Pancreas (tissue), 10 donors: ENCODE measurements around the gene CLK1. TPM values are rescaled to one million over a fixed set of nuclear protein-coding genes. Genes with fewer than 3 reads are reported as not detected.

Source experiments
- ATAC-seq, 4 donors: fragments of 200-7000 bp; cut with Tn5 transposase; one replicate each; pipeline versions ENCODE4 v1.8.0 to v1.9.1; 2020; ENCODE audit warnings: mild to moderate bottlenecking in 4 of 4, moderate library complexity in 4 of 4
- DNase-seq, 6 donors: peaks; one replicate each; pipeline ENCODE4 v3.0.0-alpha.2; 2020
- FAIRE-seq: peaks from 2 replicates; lab custom pipeline; 2012; peaks lifted over from hg19 to GRCh38; lab: Jason Lieb, UNC
- H3K27ac ChIP-seq, 4 donors: fragments of 200-600 bp; sonication (generic); 1 replicate in 3 of 4; 2 replicates in 1 of 4; pipeline versions ENCODE4 v1.5.0 to v1.8.0; 2020
- H3K27me3 ChIP-seq, 4 donors: fragments of 200-600 bp; one replicate each; pipeline ENCODE4 v1.8.0; 2021
- H3K36me3 ChIP-seq, 3 donors: fragments of 200-600 bp; sonication (generic) in 1 of 3; one replicate each; pipeline versions ENCODE4 v1.5.0 to v1.8.0; 2020 to 2021
- H3K4me1 ChIP-seq, 3 donors: fragments of 200-600 bp; one replicate each; pipeline ENCODE4 v1.8.0; 2021
- H3K4me3 ChIP-seq, 4 donors: fragments of 200-600 bp; sonication (generic) in 2 of 4; one replicate each; pipeline versions ENCODE4 v1.5.0 to v1.8.0; 2020 to 2021
- H3K9me3 ChIP-seq, 4 donors: fragments of 200-600 bp; one replicate each; pipeline ENCODE4 v1.8.0; 2021
- WGBS, 2 donors: extraction: QIAGEN DNeasy Blood & Tissue Kit; methylation state at CpG; one replicate each; pipeline ENCODE4 v1.1.7; 2013; 5-methylcytosine and 5-hydroxymethylcytosine counted together
- intact Hi-C, 3 donors: fragments of 100-400 bp; cut with DNase I; formaldehyde crosslinking; loops; one replicate each; pipeline versions ENCODE4 v1.11.1 to v1.14.2; 2022
- polyA plus RNA-seq, 2 donors: library from polyadenylated mRNA; stranded (reverse); fragments of 200-250 nt; gene quantifications; one replicate each; pipeline ENCODE4 v1.2.3, GENCODE V29; 2013
- total RNA-seq, 6 donors: library from RNA; stranded (reverse); fragmentation: NEBNext Ultra II Directional in 4 of 6; extraction: Animal tissue kit (Norgen Biotek cat#: 25700) in 4 of 6; gene quantifications; one replicate each; pipeline versions ENCODE4 v1.2.1 to v1.2.4, GENCODE V29; 2021 to 2023
- TF ChIP-seq, protein P1 (sequence below), 4 donors: fragments of 200-600 bp; sonication (generic) in 3 of 4; IDR thresholded peaks; one replicate each; pipeline versions ENCODE4 v1.5.0 to v1.8.0; 2021; ENCODE audit warnings: antibody characterized with exemption in 4 of 4
- donor health status: healthy with polysubstance abuse.
- donor health status: DM: no; HTN: no; CAD: no; lungs with moderate emphysema.
- donor health status: DM: no; HTN: no; CAD: no.
- donor health status: control.
- donor health status: control.
- donor health status: Bipolar disorder and iron deficiency.
- donor health status: DM: yes; HTN: yes; CAD: no.
- donor health status: DM: no; HTN: no; CAD: no.
- donor health status: DM: no; HTN: no; CAD: no.
- donor health status: DM: yes; HTN: yes; CAD: no.

CLK1 gene
- total and polyA plus RNA-seq, 8 donors: 45.0 to 573 (median 69.9) TPM

DNA sequence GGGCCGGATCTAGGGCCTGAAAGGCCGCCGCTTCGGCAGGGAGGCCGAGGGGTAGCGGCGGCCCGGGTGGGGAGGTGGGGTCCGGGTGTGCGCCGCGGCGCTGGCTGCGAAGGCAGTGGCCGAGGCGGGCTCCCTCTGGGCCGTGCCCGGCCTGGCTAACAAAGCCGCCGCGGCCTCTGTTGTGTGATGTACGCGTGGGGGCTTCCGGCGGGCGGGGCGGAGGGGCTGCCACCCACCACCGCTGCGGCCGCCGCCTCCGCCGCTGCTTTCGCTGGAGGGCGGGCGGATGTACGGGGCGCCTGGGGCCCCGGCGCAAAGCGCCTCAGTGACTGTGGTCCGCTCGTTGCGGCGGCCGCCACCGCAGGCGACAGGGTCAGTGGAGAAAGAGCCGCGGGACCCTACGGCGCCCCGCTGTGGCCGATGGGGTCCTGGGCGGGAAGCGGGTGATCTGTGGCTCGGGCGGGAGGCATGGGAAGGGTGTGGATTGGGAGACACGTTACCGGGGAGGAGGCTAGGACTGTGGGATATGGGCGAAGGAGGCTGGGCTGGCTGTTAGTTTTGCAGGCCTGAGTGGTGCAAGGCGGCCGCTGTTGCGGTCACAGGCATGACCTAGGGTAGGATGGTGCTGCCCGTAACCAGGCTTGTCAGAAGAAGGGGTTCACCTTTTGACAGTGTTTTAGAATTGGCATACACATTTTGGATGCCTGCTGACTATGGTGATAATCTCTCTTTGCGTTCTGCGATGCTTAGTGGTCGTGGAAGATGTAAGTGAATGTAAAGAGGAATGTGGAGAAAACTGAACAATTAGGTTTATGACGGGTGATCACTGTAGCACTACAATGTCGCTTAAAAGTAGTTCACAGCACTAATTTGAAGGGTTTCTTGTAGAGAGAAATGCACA lies 52.1 kb downstream of the CLK1 start:
- H3K36me3 ChIP-seq: peaks cover 0 to 35% (median 0%) of the 10 kb centered on the region in 3 donors
- peak overlapping the region; percentile 65 to 99 (median 98) for H3K4me3 ChIP-seq
- peak overlapping the region; percentile 96 to 99 (median 98) for H3K27ac ChIP-seq
- peak; percentile 66 to 89 (median 82) for DNase-seq
- peaks cover 10 to 22% (median 19%) of the 10 kb centered on the region in 3 donors for H3K4me1 ChIP-seq
- no peak for FAIRE-seq
- intact Hi-C loops: loop anchor here in 1 of 3 donors (5.0 kb wide), 1 partner anchor 100 kb away; no protein-coding TSS in a partner anchor
- WGBS, 2 donors: 1% methylated on average over 58 to 70 of the region's 70 CpGs
- TF ChIP-seq, protein P1, sequence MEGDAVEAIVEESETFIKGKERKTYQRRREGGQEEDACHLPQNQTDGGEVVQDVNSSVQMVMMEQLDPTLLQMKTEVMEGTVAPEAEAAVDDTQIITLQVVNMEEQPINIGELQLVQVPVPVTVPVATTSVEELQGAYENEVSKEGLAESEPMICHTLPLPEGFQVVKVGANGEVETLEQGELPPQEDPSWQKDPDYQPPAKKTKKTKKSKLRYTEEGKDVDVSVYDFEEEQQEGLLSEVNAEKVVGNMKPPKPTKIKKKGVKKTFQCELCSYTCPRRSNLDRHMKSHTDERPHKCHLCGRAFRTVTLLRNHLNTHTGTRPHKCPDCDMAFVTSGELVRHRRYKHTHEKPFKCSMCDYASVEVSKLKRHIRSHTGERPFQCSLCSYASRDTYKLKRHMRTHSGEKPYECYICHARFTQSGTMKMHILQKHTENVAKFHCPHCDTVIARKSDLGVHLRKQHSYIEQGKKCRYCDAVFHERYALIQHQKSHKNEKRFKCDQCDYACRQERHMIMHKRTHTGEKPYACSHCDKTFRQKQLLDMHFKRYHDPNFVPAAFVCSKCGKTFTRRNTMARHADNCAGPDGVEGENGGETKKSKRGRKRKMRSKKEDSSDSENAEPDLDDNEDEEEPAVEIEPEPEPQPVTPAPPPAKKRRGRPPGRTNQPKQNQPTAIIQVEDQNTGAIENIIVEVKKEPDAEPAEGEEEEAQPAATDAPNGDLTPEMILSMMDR (IDR thresholded peaks at IDR 0.05): peak in 3 of 4 donors; percentile 28 to 43 (median 32)
- ATAC-seq: peak; percentile 66 to 77 (median 73)
- H3K27me3 ChIP-seq: no peaks in the 10 kb centered on the region
- no peaks in the 10 kb centered on the region for H3K9me3 ChIP-seq

DNA sequence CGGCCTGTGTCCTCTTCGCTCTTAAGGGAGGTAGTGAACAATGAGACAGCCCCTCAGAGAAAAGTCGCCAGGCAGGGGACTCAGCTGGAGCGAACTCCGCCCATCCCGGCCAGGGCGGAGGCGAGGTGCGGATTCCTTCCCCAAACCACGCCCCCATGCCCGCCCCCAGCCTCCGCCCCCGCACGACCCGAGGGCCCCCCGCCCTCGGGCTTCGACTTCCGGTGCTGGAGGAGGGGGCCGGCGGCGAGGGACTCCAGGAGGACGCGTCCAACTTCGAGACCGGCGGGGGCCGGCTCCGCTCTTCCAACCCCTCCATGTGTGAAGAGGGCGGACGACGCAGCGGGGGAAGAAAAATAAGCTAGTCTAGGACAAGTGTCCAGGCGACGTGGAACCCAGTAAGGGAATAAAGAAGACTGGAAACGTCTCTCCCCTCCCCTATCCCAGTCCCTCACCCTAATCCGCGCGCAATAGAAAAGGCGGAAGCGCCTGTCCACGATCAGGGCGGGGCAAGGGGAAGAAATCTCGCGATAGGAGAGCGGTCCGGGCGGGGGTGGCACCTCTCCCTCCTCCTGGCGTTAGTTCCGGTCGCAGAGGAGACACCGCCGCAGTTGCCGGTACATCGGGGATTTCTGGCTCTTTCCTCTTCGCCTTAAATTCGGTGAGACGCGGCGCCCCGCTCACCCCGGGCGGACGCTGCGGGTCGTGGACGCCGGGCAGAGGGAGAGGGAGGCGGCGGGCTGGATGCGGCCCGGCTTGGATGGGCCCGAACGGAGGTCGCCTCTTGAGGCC lies 52.9 kb downstream of the CLK1 start, which contains the start of gene BZW1:
TSS of gene BZW1 (plus strand) at position 578 of the 789 bp plus-strand sequence. CDS start 1,308 bp downstream, outside the sequence.
- WGBS, 2 donors: 0 to 1% methylated on average over 56 to 75 of the region's 75 CpGs
- Histone ChIP-seq H3K9me3 (no peaks in the 10 kb centered on the region), H3K4me3 (peak within 1 kb of the TSS; percentile 65 to 99 (median 98)), H3K27ac (peak within 1 kb of the TSS; percentile 96 to 99 (median 98)), H3K4me1 (peaks cover 10 to 22% (median 19%) of the 10 kb centered on the region in 3 donors), H3K27me3 (no peaks in the 10 kb centered on the region), H3K36me3 (peaks cover 0 to 27% (median 0%) of the 10 kb centered on the region in 3 donors)
- DNase-seq: peak; percentile 95 to 98 (median 96)
- TF ChIP-seq, protein P1 (IDR thresholded peaks at IDR 0.05): no peak
- FAIRE-seq: no peak
- intact Hi-C loops: loop anchor here in 1 of 3 donors (5.0 kb wide), 1 partner anchor 99 kb away; no protein-coding TSS in a partner anchor
- ATAC-seq: peak; percentile 91 to 94 (median 92)

DNA sequence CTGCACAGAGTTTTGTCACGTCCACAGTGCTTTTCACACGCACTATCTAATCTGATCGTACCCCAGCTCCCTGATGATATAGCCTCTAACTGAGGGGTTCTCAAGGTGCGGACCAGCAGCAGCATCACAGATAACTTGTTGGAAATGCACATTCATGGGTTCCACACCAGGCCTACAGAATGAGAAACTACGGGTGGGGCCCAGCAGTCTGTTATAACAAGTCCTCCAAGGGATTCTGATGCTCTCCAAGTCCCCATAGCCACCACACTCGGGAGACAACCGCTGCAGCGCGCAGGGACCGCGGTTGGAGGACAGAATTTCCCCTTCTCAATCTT lies 53.5 kb downstream of the CLK1 start:
- DNase-seq (no peak), ATAC-seq (peak in 1 of 4 donors; percentile 2), FAIRE-seq (no peak)
- no peaks in the 10 kb centered on the region for H3K27me3 ChIP-seq
- H3K27ac ChIP-seq: peak overlapping the region; percentile 96 to 99 (median 98)
- peaks cover 0 to 21% (median 0%) of the 10 kb centered on the region in 3 donors for H3K36me3 ChIP-seq
- H3K4me3 ChIP-seq: peak overlapping the region; percentile 12 to 98 (median 82)
- peaks cover 10 to 22% (median 19%) of the 10 kb centered on the region in 3 donors for H3K4me1 ChIP-seq
- no peaks in the 10 kb centered on the region for H3K9me3 ChIP-seq
- 2% methylated on average over 11 of the region's 11 CpGs for WGBS, 2 donors
- intact Hi-C loops: loop anchor here in 1 of 3 donors (5.0 kb wide), 1 partner anchor 99 kb away; no protein-coding TSS in a partner anchor
- TF ChIP-seq, protein P1 (IDR thresholded peaks at IDR 0.05): no peak

DNA sequence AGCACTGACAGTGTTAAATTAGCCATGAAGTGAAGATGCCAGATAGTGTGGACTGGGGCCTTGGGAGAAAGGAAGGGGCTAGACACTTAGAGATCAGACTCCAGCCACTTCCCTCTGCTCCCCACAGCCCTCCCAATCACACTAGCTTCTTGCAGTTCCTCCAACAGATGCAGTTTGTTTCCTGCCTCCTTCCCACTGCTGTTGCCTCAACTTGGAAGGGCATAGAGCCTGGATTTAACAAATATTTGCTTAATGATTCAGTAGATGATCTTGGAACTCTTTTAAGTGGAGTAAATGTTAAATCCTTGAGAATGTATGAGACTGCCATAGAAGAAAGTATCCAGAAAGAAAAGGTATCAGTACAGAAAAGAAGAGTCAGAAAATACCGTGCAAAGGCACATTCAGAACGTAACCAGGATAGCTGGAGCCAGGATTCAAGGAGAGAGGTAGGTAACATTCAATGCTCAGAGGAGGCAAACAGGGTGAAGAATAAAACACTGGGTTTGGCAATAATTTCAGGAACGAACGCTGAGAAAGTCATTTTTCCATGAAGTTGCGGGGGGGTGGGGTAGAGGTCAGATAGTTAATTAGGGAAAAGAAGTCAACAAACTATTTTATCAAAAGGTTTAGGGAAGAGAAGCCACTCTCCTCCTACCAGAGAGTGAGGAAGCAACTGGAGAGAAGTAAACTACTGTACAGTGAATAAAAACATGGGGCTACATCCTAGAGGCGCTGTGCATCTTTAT lies 54.0 kb downstream of the CLK1 start:
- Histone ChIP-seq H3K4me1 (peaks cover 10 to 22% (median 19%) of the 10 kb centered on the region in 3 donors), H3K27me3 (no peaks in the 10 kb centered on the region), H3K27ac (peak overlapping the region; percentile 96 to 99 (median 98)), H3K36me3 (peaks cover 0 to 16% (median 0%) of the 10 kb centered on the region in 3 donors), H3K9me3 (no peaks in the 10 kb centered on the region), H3K4me3 (peak overlapping the region in 3 of 4 donors; percentile 65 to 98 (median 98))
- TF ChIP-seq, protein P1 (IDR thresholded peaks at IDR 0.05): no peak
- FAIRE-seq: no peak
- ATAC-seq: peak; percentile 13 to 31 (median 18)
- intact Hi-C loops: loop anchor here in 1 of 3 donors (5.0 kb wide), 1 partner anchor 98 kb away; no protein-coding TSS in a partner anchor
- 11 to 13% methylated on average over 6 of the region's 6 CpGs for WGBS, 2 donors
- DNase-seq: peak in 3 of 6 donors; percentile 27 to 43 (median 40)
